Progenitor cell of endocrine pancreas (in vitro differentiated cells): ENCODE data around the gene METRNL. TPM values are rescaled to one million over a fixed set of nuclear protein-coding genes. Genes with fewer than 3 reads are reported as not detected.
"Not testable (repeated sequence)": the region's sequence is repeated elsewhere in the genome, so short reads cannot be mapped to it uniquely, and the experiment has no call there.

ENCODE experiments used
- DNase-seq: peaks from one replicate; pipeline ENCODE4 v3.0.0; 2021; ENCODE audit warnings: low spot score; ENCODE audit not compliant: unreplicated experiment
- H3K27ac Mint-ChIP-seq: 2 replicates; pipeline ENCODE4 v1.8.0; 2021; ENCODE audit warnings: mild to moderate bottlenecking, moderate library complexity, mixed read lengths
- H3K27me3 Mint-ChIP-seq: 2 replicates; pipeline ENCODE4 v1.8.0; 2021; ENCODE audit warnings: mixed read lengths
- H3K36me3 Mint-ChIP-seq: 2 replicates; pipeline ENCODE4 v1.8.0; 2022; ENCODE audit warnings: mixed read lengths; ENCODE audit not compliant: insufficient read depth
- H3K4me1 Mint-ChIP-seq: 2 replicates; pipeline ENCODE4 v1.8.0; 2021; ENCODE audit warnings: low read depth, mixed read lengths
- H3K4me3 Mint-ChIP-seq: 2 replicates; pipeline ENCODE4 v1.8.0; 2021; ENCODE audit warnings: low read depth, mild to moderate bottlenecking, moderate library complexity, mixed read lengths
- H3K9me3 Mint-ChIP-seq: 2 replicates; pipeline ENCODE4 v1.8.0; 2021; ENCODE audit warnings: low read depth, mixed read lengths
- CTCF ChIP-seq: fragments of 200-600 bp; sonication (generic); IDR thresholded peaks from one replicate; pipeline ENCODE4 v1.5.0; 2021; ENCODE audit warnings: antibody characterized with exemption, mild to moderate bottlenecking; ENCODE audit not compliant: unreplicated experiment
- total RNA-seq: library from RNA; stranded (reverse); gene quantifications from 2 replicates; pipeline ENCODE4 v1.2.1, GENCODE V29; 2021

METRNL gene
- total RNA-seq, 1 donor from 2014 or later, result 54.6 TPM

- no peak for TF ChIP-seq CTCF
- H3K36me3 Mint-ChIP-seq, result no peaks in the 10 kb centered on the region
- H3K4me3 Mint-ChIP-seq, result no peak overlapping the region
- peaks cover 29% of the 10 kb centered on the region for H3K27me3 Mint-ChIP-seq
- no peaks in the 10 kb centered on the region for H3K9me3 Mint-ChIP-seq
- no peak overlapping the region for H3K27ac Mint-ChIP-seq
- H3K4me1 Mint-ChIP-seq, result no peaks in the 10 kb centered on the region
- no peak for DNase-seq
These were observed 53.1 kb downstream of the METRNL start for GRCh38 chr17:83132251-83133081.

- Mint-ChIP-seq H3K4me3 (no peak overlapping the region), H3K4me1 (no peaks in the 10 kb centered on the region), H3K36me3 (no peaks in the 10 kb centered on the region), H3K9me3 (no peaks in the 10 kb centered on the region), H3K27me3 (peaks cover 29% of the 10 kb centered on the region), H3K27ac (no peak overlapping the region)
- no peak for TF ChIP-seq CTCF
- no peak for DNase-seq
These were observed 54.1 kb downstream of the METRNL start for GRCh38 chr17:83133302-83134121.

GRCh38 chr17:83134456-83134855, 55.0 kb downstream of the METRNL start:
- not testable (repeated sequence) for H3K36me3 Mint-ChIP-seq, H3K27ac Mint-ChIP-seq, H3K4me3 Mint-ChIP-seq, DNase-seq, H3K4me1 Mint-ChIP-seq, H3K9me3 Mint-ChIP-seq
- H3K27me3 Mint-ChIP-seq, result peaks cover 26% of the 10 kb centered on the region

DNA sequence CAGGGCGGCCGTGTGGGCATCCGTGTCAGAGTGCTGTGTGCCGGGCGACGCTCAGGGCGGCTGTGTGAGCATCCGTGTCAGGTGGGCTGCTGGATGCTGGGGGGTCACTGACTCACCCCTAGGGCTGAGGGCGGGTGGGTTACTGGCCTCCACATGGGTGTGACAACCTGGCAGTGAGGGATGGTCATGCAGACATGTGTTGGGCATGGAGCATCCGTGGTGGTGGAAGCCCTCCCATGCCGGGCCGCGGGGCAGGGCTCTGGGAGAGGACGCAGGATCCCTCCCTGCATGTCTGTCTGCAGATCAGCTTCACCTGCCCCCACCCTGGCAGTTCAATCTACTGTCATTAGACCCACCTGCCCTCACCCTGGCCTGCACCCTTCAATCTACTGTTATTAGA, 56.3 kb downstream of the METRNL start:
- Mint-ChIP-seq H3K27me3 (peaks cover 24% of the 10 kb centered on the region), H3K36me3 (no peaks in the 10 kb centered on the region), H3K4me1 (no peaks in the 10 kb centered on the region), H3K4me3 (no peak overlapping the region), H3K9me3 (no peaks in the 10 kb centered on the region), H3K27ac (no peak overlapping the region)
- DNase-seq, result no peak
- no peak for TF ChIP-seq CTCF

DNA sequence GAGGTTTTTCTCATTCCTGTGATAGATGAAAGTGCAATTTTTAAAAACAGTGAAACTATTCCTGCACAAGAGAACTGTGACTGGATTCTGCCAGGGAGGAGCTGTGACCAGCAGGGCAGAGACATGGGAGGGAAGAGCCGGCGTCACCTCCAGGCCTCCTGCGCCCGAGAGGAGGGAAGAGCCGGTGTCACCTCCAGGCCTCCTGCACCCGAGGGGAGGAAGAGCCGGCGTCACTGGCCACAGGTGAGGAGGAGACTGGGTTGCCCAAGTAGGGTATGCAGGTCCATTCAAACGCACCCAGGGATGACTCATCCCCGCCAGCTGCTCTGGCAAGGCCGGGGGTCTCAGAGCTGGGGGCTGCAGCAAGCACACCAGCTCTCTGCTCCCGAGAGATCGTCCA, 56.7 kb downstream of the METRNL start:
- no peaks in the 10 kb centered on the region for H3K9me3 Mint-ChIP-seq
- no peak overlapping the region for H3K4me3 Mint-ChIP-seq
- DNase-seq, result no peak
- H3K27me3 Mint-ChIP-seq, result peaks cover 23% of the 10 kb centered on the region
- TF ChIP-seq CTCF, result no peak
- no peaks in the 10 kb centered on the region for H3K36me3 Mint-ChIP-seq
- no peaks in the 10 kb centered on the region for H3K4me1 Mint-ChIP-seq
- H3K27ac Mint-ChIP-seq, result no peak overlapping the region
